OCI-LY7 (cell line): ENCODE measurements around the gene TTC24.

Experiments
- CTCF ChIP-seq: fragments of 200-600 bp; sonication (generic); conservative IDR thresholded peaks from 2 replicates; pipeline ENCODE4 v1.5.1; 2014; ENCODE audit warnings: mild to moderate bottlenecking, antibody characterized with exemption, low read length, moderate library complexity, mixed read lengths
- EZH2phosphoT487 ChIP-seq: fragments of 200-600 bp; sonication (generic); IDR thresholded peaks from 2 replicates; pipeline ENCODE4 v1.6.1; 2018; ENCODE audit warnings: low read depth, borderline replicate concordance, mild to moderate bottlenecking, mixed run types, antibody characterized with exemption, low read length, moderate library complexity, mixed read lengths

GRCh38 chr1:156584813-156585212, 5.3 kb downstream of the TTC24 start:
- TF ChIP-seq CTCF: peak; percentile 87
- no peak for TF ChIP-seq EZH2phosphoT487
